CD4-positive, alpha-beta T cell (primary cell): ENCODE measurements around the gene HOXB7. TPM values are rescaled to one million over a fixed set of nuclear protein-coding genes. Genes with fewer than 3 reads are reported as not detected.

Experiments
- ATAC-seq: fragments of 200-7000 bp; cut with Tn5 transposase; one replicate; pipeline ENCODE4 v1.10.0; 2022; ENCODE audit warnings: mild to moderate bottlenecking; ENCODE audit not compliant: poor library complexity
- CTCF ChIA-PET: fragments of 350-600 bp; sonication (Branson Sonifier 250); formaldehyde crosslinking; loops from one replicate; lab custom pipeline; 2021; ENCODE audit warnings: antibody characterized with exemption, inconsistent platforms; lab: Charles Lee
- POLR2A ChIA-PET: fragments of 350-600 bp; sonication (Branson Sonifier 250); formaldehyde crosslinking; loops from one replicate; lab custom pipeline; 2021; ENCODE audit warnings: antibody characterized with exemption, inconsistent platforms; lab: Charles Lee
- DNase-seq, 14 experiments: peaks; one replicate each; pipeline ENCODE4 v3.0.0-alpha.2; 2013 to 2020; ENCODE audit warnings: mixed read lengths in 2 of 14
- H3K27ac ChIP-seq, 2 donors: one replicate each; pipeline versions ENCODE4 v1.5.1 to v1.7.0; 2013; ENCODE audit warnings: low read length in 2 of 2, low read depth in 1 of 2, mild to moderate bottlenecking in 1 of 2
- H3K27me3 ChIP-seq, 2 experiments: 1 replicate in 1 of 2; 2 replicates in 1 of 2; pipeline versions ENCODE4 v1.6.1 to v1.7.0; 2013; ENCODE audit warnings: low read length in 2 of 2, control low read depth in 1 of 2, mild to moderate bottlenecking in 1 of 2, moderate library complexity in 1 of 2; ENCODE audit not compliant: insufficient read depth in 2 of 2, control insufficient read depth in 1 of 2
- H3K36me3 ChIP-seq: one replicate; pipeline ENCODE4 v1.6.1; 2013; ENCODE audit warnings: low read length, control low read depth; ENCODE audit not compliant: insufficient read depth
- H3K4me1 ChIP-seq: one replicate; pipeline ENCODE4 v1.6.1; 2013; ENCODE audit warnings: low read length, control low read depth; ENCODE audit not compliant: insufficient read depth
- H3K4me3 ChIP-seq: one replicate; pipeline ENCODE4 v1.5.1; 2013; ENCODE audit warnings: mild to moderate bottlenecking, low read length, moderate library complexity
- H3K9me3 ChIP-seq, 2 experiments: 1 replicate in 1 of 2; 2 replicates in 1 of 2; pipeline versions ENCODE4 v1.6.1 to v1.7.0; 2013; ENCODE audit warnings: low read length in 2 of 2, mild to moderate bottlenecking in 2 of 2, control low read depth in 1 of 2, moderate library complexity in 1 of 2; ENCODE audit not compliant: control insufficient read depth in 1 of 2, insufficient read depth in 1 of 2
- H3K27ac Mint-ChIP-seq: one replicate; pipeline ENCODE4 v1.8.0; 2020; ENCODE audit warnings: mixed read lengths
- H3K27me3 Mint-ChIP-seq: one replicate; pipeline ENCODE4 v1.8.0; 2021; ENCODE audit warnings: mixed read lengths
- H3K36me3 Mint-ChIP-seq: one replicate; pipeline ENCODE4 v1.8.0; 2021; ENCODE audit warnings: low read depth, mixed read lengths
- H3K4me1 Mint-ChIP-seq: one replicate; pipeline ENCODE4 v1.8.0; 2021; ENCODE audit warnings: low read depth, mixed read lengths
- H3K4me3 Mint-ChIP-seq: one replicate; pipeline ENCODE4 v1.8.0; 2020; ENCODE audit warnings: mild to moderate bottlenecking, mixed read lengths
- H3K9me3 Mint-ChIP-seq: one replicate; pipeline ENCODE4 v1.8.0; 2020; ENCODE audit warnings: mixed read lengths
- CTCF ChIP-seq: fragments of 200-600 bp; IDR thresholded peaks from one replicate; pipeline ENCODE4 v1.8.0; 2022; ENCODE audit warnings: antibody characterized with exemption, mild to moderate bottlenecking
- intact Hi-C, 2 experiments: fragments of 100-400 bp; cut with DNase I in 1 of 2; cut with micrococcal nuclease in 1 of 2; formaldehyde crosslinking; loops; one replicate each; pipeline versions ENCODE4 v1.15.1 to v1.9.0; 2023 to 2025; cut with DNase I, micrococcal nuclease
- total RNA-seq, 174 experiments: library from RNA in 2 of 174; stranded (reverse) in 2 of 174; gene quantifications; one replicate each; pipeline ENCODE4 v1.2.3 and lab custom pipeline; 2021 to 2026

The HOXB7 gene
- total RNA-seq, 2 experiments from 2014 or later, result not detected

GRCh38 chr17:48604770-48605329, 6.0 kb downstream of the HOXB7 start, which contains the start of gene HOXB6:
Gene HOXB6, minus strand, starts transcription at chr17:48604986. Its CDS starts 6,836 bp downstream, at chr17:48598150.
- H3K27ac Mint-ChIP-seq, result no peak within 1 kb of the TSS
- intact Hi-C loops, result no loop called here
- no peaks in the 10 kb centered on the region for H3K9me3 Mint-ChIP-seq
- peaks cover 0 to 19% of the 10 kb centered on the region in 2 experiments for H3K9me3 ChIP-seq
- peaks cover 18% of the 10 kb centered on the region for H3K4me1 Mint-ChIP-seq
- H3K27me3 ChIP-seq, result peaks cover 84 to 85% of the 10 kb centered on the region in 2 experiments
- no peak within 1 kb of the TSS for H3K27ac ChIP-seq
- CTCF ChIA-PET, result interaction anchor here (1.0 kb wide), 1 partner anchor 8 kb away, joined by 3 read pairs; no protein-coding TSS in a partner anchor
- H3K27me3 Mint-ChIP-seq, result peaks cover 95% of the 10 kb centered on the region
- POLR2A ChIA-PET, result no interaction called here
- no peak for TF ChIP-seq CTCF
- DNase-seq, result no peak
- no peaks in the 10 kb centered on the region for H3K36me3 Mint-ChIP-seq
- no peak for ATAC-seq
- H3K4me1 ChIP-seq, result peaks cover 30% of the 10 kb centered on the region
- H3K36me3 ChIP-seq, result no peaks in the 10 kb centered on the region
- no peak within 1 kb of the TSS for H3K4me3 Mint-ChIP-seq
- no peak within 1 kb of the TSS for H3K4me3 ChIP-seq

DNA sequence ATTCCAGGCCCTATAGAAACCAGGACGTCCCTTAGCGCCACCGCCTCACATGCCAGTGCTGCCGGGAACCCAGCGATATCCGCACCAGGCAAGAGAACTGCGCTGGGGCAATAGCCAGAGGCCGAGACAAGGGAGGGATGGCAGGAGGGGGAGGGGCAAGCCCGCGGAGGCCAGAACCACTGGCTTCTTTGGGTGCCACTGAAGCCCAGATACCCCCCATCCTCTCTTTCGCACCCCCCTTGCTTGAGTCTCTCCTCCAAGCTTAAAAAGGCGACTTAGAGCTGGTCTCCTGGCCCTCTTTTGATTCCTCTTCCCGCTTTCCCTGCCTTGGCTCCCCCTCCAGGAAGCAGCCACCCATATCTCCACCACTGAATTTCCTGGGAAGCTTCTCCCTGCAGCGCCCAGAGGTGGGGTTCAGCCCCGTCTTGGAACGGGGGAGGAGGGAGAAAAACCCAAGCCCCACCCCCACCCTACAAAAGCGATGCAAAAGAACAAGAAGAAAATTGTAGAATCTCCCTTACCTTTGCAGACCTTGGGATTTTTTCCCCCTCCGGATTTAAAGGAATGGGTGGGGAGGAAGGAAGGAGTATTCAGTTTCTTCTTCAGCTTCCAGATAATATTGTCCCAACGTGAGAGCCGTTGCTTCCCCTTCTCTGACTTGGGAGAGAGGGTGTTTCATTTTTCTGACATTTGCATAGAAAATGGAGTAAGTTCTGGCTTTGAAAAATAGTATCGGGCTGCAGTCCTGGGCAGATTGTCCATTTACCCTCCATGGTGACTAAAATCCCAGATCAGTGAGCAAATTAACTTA, 6.7 kb downstream of the HOXB7 start:
- H3K36me3 Mint-ChIP-seq, result no peaks in the 10 kb centered on the region
- H3K27me3 Mint-ChIP-seq, result peaks cover 95% of the 10 kb centered on the region
- Histone ChIP-seq H3K27me3 (peaks cover 84 to 85% of the 10 kb centered on the region in 2 experiments), H3K4me3 (no peak overlapping the region), H3K9me3 (peaks cover 0 to 19% of the 10 kb centered on the region in 2 experiments), H3K4me1 (peaks cover 27% of the 10 kb centered on the region), H3K27ac (no peak overlapping the region), H3K36me3 (no peaks in the 10 kb centered on the region)
- ChIA-PET POLR2A (no interaction called here), CTCF (interaction anchor here (1.0 kb wide), 1 partner anchor 9 kb away, joined by 3 read pairs; no protein-coding TSS in a partner anchor)
- intact Hi-C loops, result no loop called here
- no peak for TF ChIP-seq CTCF
- ATAC-seq (no peak), DNase-seq (no peak)
- no peak overlapping the region for H3K27ac Mint-ChIP-seq
- H3K9me3 Mint-ChIP-seq, result no peaks in the 10 kb centered on the region
- no peak overlapping the region for H3K4me3 Mint-ChIP-seq
- peaks cover 18% of the 10 kb centered on the region for H3K4me1 Mint-ChIP-seq

DNA sequence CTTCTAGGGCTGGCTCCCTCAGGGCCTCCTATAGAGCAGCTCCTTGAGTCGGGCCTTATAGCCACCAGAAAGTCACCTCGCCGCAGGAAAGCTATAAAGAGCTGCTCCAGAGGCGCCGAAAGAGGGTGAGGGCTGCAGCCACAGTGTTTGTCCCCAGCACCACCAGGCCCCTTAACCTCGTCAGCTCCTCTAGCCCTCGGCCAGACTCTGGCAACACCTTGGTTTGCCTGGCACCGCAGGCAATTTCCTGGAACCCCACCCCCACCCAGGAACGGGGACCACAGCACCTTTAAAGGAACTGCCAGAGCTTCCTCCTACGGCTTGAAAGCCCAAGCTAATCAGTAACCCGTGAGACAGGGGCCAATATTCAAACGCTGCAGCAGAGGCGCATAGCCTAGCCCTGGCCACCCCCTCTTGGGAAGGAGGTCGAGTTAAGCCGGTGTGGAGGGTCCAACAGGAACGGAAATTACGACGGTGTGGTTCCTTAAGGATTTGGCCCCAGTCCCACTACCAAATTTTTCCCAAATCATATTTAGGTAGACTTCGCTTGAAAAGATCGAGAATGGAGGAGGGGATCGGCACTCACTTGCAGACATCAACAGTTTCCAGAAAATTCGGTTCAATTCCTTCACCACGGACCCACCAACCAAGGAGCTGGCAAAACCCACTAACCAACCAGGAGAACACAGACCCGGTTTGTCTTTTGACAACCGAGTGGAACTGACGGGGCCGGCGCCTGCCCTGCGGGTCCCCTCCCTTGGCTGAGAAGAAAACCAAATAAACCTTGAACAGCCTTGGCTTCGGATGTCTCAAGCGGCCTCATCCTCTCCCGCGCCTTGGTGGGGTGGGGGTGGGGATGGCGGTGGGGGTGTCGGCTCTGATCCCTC, 9.0 kb downstream of the HOXB7 start:
- no peak overlapping the region for H3K4me3 Mint-ChIP-seq
- no peak for TF ChIP-seq CTCF
- POLR2A ChIA-PET, result interaction anchor here (0.6 kb wide), 2 partner anchors 8 to 423 kb away, joined by 3 read pairs; no protein-coding TSS in a partner anchor

More for the DNA sequence above, 9.0 kb downstream of the HOXB7 start:
- Mint-ChIP-seq H3K9me3 (no peaks in the 10 kb centered on the region), H3K27me3 (peaks cover 97% of the 10 kb centered on the region), H3K4me1 (peaks cover 38% of the 10 kb centered on the region), H3K27ac (no peak overlapping the region), H3K36me3 (no peaks in the 10 kb centered on the region)
- Histone ChIP-seq H3K4me3 (no peak overlapping the region), H3K27me3 (peaks cover 94 to 96% of the 10 kb centered on the region in 2 experiments), H3K27ac (no peak overlapping the region), H3K4me1 (peaks cover 44% of the 10 kb centered on the region), H3K9me3 (peaks cover 0 to 30% of the 10 kb centered on the region in 2 experiments), H3K36me3 (no peaks in the 10 kb centered on the region)
- DNase-seq (no peak), ATAC-seq (no peak)
- intact Hi-C loops, result no loop called here
- CTCF ChIA-PET, result interaction anchor here (0.7 to 1.0 kb wide), 2 partner anchors 108 to 250 kb away, joined by 3 read pairs; no protein-coding TSS in a partner anchor
